HG03342 (cell line): ENCODE measurements around the gene PIK3AP1.
"Not testable (repeated sequence)": the region's sequence is repeated elsewhere in the genome, so short reads cannot be mapped to it uniquely, and the experiment has no call there.

ENCODE experiments used
- ATAC-seq: cut with Tn5 transposase; IDR thresholded peaks from one replicate; pipeline ENCODE4 v1.9.1; 2021; ENCODE audit warnings: mild to moderate bottlenecking, moderate library complexity; ENCODE audit not compliant: unreplicated experiment

The PIK3AP1 gene

DNA sequence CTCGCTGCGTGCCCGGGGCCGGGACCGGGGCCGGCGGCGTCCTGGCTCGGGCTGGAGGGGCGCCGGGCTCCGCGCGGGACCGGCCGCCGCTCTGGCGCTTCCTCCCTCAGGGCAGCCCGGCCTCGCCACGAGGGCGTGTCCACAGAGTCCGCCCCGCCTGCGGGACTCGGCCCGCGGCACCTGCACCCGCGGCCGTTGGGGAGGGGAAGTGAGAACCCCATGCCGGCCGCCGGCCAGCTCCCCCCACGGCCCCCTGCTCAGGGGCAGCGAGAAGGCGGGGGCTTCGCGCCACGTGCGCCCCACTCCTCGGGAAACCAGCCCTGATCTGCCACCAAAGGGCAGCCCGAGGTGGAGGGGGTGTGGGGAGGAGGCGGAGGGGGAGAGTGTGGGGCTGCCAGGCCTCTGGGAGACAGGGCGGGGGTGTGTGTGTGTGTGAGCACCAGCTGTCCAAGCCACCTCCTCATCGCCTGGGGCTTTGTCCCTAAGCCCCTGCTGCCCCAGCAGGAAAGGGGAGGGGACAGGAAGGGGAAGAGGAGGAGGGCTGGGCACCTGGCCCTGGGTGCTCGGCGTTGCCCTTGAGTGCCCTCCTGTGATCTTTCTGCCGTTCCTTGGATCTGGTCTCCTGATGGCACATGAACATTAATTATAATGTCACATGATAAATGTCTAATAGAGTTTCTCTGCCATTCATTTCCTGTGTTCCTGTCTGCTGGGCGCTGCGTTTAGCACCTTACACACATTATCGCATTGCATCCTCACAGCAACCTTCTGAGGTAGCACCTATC lies at the start of gene PIK3AP1:
Gene PIK3AP1, minus strand, starts transcription at position 93 of the 785 bp plus-strand sequence. CDS start 120 bp downstream, outside the sequence.
- ATAC-seq = peak; percentile 50

DNA sequence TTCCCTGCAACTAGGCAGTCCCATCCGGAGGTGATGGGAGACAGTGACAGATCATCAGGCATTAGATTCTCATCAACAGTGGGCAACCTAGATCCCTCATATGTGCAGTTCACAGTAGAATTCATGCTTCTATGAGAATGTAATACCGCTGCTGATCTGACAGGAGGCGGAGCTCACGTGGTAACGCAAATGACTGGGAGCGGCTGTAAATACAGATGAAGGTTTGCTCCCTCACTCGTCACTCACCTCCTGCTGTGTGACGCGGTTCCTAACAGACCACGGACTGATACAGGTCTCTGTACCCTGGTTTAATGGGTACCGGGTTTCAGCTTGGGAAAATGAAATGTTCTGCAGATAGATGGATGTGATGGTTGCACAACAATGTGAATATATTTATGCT lies 47.8 kb upstream of the PIK3AP1 start:
- no peak for ATAC-seq

DNA sequence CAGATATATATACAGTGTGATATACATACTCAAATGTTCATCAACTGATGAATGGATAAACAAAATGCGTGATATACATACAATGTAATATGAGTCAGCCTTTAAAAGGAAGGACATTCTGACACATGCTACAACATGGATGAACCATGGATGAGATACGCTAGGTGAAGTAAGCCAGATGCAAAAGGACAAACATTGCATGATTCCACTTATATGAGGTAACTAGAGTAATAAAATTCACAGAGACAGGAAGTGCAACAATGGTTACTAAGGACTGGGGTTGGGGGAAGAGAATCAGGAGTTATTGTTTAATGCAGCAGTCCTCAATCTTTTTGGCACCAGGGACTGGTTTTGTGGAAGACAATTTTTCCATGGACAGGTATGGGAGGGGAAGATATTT lies 47.3 kb upstream of the PIK3AP1 start:
- ATAC-seq = no peak

DNA sequence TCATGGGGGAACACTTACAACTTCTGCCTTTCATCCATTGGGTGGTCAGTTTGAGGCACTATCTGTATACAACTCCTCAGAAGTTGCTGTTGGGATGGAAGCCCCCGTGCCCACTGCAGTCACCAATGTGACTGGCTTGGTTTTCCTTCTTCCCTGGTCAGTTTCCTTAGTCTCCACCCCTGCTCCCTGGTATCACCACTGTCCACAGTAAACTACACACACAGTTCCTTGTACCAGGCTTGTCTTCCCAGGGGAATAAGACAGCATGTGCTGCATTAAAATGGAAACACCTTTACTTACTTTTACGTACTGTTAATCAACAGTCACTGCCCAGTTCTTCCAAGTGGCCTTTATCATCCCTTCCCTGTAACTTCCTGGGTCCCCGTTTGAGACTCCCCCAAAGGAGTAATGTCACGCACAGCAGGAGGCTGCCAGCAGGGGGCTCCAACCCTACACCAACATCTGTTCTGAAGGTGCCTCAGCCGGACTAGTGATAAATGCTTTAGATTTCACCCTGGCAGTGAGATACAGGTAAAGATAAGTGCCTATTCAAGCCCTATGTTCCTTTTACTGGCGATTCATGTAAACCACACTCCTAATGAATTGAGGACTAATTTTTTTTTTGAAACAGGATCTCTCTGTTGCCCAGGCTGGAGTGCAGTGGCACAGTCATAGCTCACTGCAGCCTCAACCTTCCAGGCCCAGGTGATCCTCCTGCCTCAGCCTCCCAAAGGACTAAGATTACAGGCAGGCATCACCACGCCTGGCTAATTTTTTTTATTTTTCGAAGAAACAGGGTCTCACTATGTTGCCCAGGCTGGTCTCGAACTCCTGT lies 45.3 kb upstream of the PIK3AP1 start:
- peak; percentile 63 for ATAC-seq

DNA sequence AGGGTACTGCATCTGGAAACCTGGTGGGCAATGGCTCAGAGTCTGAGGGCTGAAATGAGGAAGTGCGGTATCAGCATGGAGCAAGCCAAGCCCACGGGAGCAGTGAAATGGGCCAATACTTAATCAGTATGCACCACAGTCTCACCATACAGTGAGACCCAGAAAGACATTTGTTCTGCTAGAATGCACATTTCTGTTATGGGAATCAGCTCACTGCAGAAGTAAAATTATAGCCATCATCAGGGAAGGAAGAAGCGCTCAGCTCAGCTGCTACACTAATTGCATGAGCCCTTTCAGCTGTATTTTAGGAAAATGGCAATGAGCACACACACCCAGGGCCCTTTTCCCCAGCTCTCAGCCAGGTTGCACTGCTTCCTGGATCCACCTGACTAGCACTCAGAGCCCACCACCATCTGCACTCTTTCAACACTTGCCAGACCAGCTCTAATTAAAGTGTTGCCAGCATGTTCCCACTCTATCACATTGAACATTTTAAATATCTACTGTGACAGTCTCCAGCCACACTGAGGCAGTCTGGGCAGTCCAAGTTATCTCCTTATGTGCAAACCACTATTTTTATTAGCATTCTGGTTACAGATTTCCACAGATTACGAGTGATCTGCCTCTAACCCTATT lies 44.2 kb upstream of the PIK3AP1 start:
- no peak for ATAC-seq

DNA sequence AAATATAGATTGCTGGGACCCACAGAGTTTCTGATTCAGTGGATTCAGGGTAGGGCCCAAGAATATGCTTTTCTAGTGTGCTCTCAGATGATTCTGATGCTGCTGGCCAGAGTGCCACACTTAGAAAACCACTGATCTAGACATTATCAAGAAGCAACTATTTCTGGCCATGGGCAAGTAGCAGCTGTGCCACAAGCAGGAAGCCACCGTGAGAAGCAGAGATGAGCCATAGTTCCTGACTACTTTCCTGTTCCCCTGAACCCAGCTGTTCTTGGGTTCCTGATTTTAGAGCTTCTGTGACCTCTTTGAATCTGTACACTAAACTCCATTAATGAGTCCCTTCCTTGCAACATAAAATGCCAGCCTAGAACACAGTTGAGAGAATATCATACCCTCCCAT lies 38.1 kb upstream of the PIK3AP1 start:
- peak; percentile 87 for ATAC-seq

- no peak for ATAC-seq
Measured at GRCh38 chr10:96756111-96756903, 36.0 kb upstream of the PIK3AP1 start.

- no peak for ATAC-seq
Measured at GRCh38 chr10:96753956-96754355, 33.6 kb upstream of the PIK3AP1 start.

DNA sequence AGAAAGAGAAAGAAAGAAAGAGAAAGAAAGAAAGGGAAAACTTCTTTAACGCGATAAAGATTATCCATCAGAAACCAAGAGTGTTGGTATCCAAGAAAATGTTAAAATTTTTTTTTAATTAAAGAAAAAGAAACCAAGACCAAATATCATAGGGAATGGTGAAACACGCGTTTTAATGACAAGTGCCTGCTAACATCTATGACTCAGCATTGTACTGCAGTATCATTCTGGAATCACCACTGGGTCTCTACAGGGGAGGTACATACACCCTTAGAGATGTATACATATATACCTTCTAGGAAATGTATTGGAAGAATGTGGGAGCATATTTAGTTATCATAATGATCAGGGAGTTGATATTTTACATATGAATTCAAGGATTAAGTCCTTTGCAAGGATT lies 32.1 kb upstream of the PIK3AP1 start:
- no peak for ATAC-seq

- ATAC-seq = not testable (repeated sequence)
Measured at GRCh38 chr10:96750316-96750715, 30.0 kb upstream of the PIK3AP1 start.

DNA sequence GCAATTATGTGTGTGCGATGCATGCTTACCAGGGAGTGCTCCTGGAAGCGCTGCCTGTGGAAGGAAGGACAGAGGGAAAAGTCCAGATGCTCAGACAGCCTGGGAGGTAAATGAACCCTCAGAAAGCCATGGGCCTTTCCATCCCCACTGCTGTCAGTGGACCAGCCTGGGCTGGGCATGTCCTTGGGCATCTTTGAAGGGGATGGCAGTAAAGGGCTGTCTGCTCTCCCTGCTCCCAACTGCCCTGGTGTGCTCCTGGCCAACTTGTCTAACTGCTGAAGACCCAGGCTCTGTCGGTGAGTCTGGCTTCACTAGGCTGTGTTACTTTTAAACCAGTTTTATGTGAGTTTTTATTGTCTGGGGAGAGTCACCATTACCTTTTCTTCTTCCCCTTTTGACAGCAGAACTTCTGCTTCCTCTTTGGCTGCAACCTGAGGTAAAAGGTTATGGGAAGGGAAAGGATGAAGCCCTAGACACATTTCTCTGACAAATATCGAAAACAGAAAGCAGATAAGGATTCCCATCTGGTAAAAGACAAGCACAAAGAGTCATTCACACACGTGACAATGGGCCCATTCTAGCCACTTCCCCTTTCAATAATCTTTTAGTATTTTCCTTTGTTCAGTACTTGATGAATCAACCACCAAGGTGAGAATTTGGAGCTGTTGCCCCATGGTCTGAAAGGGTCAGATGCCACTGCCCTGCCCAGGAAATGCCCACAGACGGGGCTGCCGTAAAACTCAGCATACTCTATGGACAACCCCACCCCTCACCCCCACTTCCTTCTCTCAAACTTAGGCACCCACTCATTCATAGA lies 27.6 kb upstream of the PIK3AP1 start:
- ATAC-seq = peak; percentile 92

- no peak for ATAC-seq
Measured at GRCh38 chr10:96746503-96746902, 26.2 kb upstream of the PIK3AP1 start.

- no peak for ATAC-seq
Measured at GRCh38 chr10:96745950-96746349, 25.6 kb upstream of the PIK3AP1 start.

- no peak for ATAC-seq
Measured at GRCh38 chr10:96743988-96744585, 23.8 kb upstream of the PIK3AP1 start.

GRCh38 chr10:96741557-96741956 lies 21.2 kb upstream of the PIK3AP1 start:
- ATAC-seq = not testable (repeated sequence)

- ATAC-seq = no peak
Measured at GRCh38 chr10:96740579-96741281, 20.4 kb upstream of the PIK3AP1 start.

- ATAC-seq = no peak
Measured at GRCh38 chr10:96740141-96740540, 19.8 kb upstream of the PIK3AP1 start.

- not testable (repeated sequence) for ATAC-seq
Measured at GRCh38 chr10:96737307-96737902, 17.1 kb upstream of the PIK3AP1 start.
